ENCODE data around the gene PCNX4. TPM values are rescaled to one million over a fixed set of nuclear protein-coding genes. Genes with fewer than 3 reads are reported as not detected.

Gene PCNX4
- total RNA-seq, 1 donor from 2014 or later: 79.0 TPM

DNA sequence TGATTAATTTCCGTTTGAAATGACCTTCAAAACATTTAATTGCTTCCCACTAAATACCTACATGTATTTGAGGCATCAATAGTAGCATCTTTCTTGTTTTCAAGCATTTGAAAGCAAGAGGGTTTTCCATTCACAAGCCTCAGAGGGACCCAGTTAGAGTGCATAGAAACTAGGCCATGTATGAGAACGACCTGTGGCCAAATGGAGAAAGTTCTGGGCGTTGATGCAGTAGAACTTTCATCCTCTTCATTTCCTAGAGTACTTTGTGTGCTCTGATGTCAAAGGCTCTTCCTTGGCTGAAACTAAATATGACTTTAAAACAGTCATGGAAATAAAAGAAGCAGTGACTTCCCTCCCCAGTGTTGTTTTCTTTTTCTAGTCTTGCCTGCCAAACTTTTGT is 74.4 kb downstream of the PCNX4 start:
- DNase-seq (ENCODE audit: low spot score in 2 of 2, unreplicated experiment in 2 of 2): no peak
- peaks cover 2% of the 10 kb centered on the region for H3K27me3 Mint-ChIP-seq (ENCODE audit: low read depth)
- H3K9me3 Mint-ChIP-seq: peaks cover under 1% of the 10 kb centered on the region
- TF ChIP-seq CTCF (IDR thresholded peaks at IDR 0.05; ENCODE audit: unreplicated experiment): no peak
- H3K27ac Mint-ChIP-seq: peak overlapping the region; percentile 82
- H3K36me3 Mint-ChIP-seq: no peaks in the 10 kb centered on the region
- H3K4me3 Mint-ChIP-seq: peak overlapping the region; percentile 63
- H3K4me1 Mint-ChIP-seq: peaks cover 13% of the 10 kb centered on the region

- Mint-ChIP-seq H3K27me3 (ENCODE audit: low read depth) (peaks cover 2% of the 10 kb centered on the region), H3K4me3 (no peak overlapping the region), H3K4me1 (no peaks in the 10 kb centered on the region), H3K27ac (no peak overlapping the region), H3K9me3 (peaks cover 4% of the 10 kb centered on the region), H3K36me3 (no peaks in the 10 kb centered on the region)
- no peak for TF ChIP-seq CTCF (IDR thresholded peaks at IDR 0.05; ENCODE audit: unreplicated experiment)
- no peak for DNase-seq (ENCODE audit: low spot score in 2 of 2, unreplicated experiment in 2 of 2)
These were observed 78.0 kb downstream of the PCNX4 start for GRCh38 chr14:60169722-60170121.

GRCh38 chr14:60170948-60171347 is 79.2 kb downstream of the PCNX4 start:
- Mint-ChIP-seq H3K4me1 (no peaks in the 10 kb centered on the region), H3K27ac (no peak overlapping the region), H3K9me3 (peaks cover 4% of the 10 kb centered on the region), H3K36me3 (no peaks in the 10 kb centered on the region), H3K4me3 (no peak overlapping the region), H3K27me3 (ENCODE audit: low read depth) (peaks cover 3% of the 10 kb centered on the region)
- no peak for DNase-seq (ENCODE audit: low spot score in 2 of 2, unreplicated experiment in 2 of 2)
- TF ChIP-seq CTCF (IDR thresholded peaks at IDR 0.05; ENCODE audit: unreplicated experiment): no peak

- no peak for TF ChIP-seq CTCF (IDR thresholded peaks at IDR 0.05; ENCODE audit: unreplicated experiment)
- H3K9me3 Mint-ChIP-seq: peaks cover 4% of the 10 kb centered on the region
These were observed 80.0 kb downstream of the PCNX4 start for GRCh38 chr14:60171690-60172089.

GRCh38 chr14:60174352-60175254 is 82.9 kb downstream of the PCNX4 start:
- H3K4me1 Mint-ChIP-seq: no peaks in the 10 kb centered on the region
- H3K27ac Mint-ChIP-seq: no peak overlapping the region
- TF ChIP-seq CTCF (IDR thresholded peaks at IDR 0.05; ENCODE audit: unreplicated experiment): no peak
- H3K9me3 Mint-ChIP-seq: peaks cover 12% of the 10 kb centered on the region
- no peaks in the 10 kb centered on the region for H3K36me3 Mint-ChIP-seq
- H3K4me3 Mint-ChIP-seq: no peak overlapping the region
- peaks cover 4% of the 10 kb centered on the region for H3K27me3 Mint-ChIP-seq (ENCODE audit: low read depth)
- no peak for DNase-seq (ENCODE audit: low spot score in 2 of 2, unreplicated experiment in 2 of 2)

More at GRCh38 chr14:60171690-60172089, 80.0 kb downstream of the PCNX4 start:
- H3K4me3 Mint-ChIP-seq: no peak overlapping the region
- DNase-seq (ENCODE audit: low spot score in 2 of 2, unreplicated experiment in 2 of 2): no peak
- H3K27ac Mint-ChIP-seq: no peak overlapping the region
- no peaks in the 10 kb centered on the region for H3K4me1 Mint-ChIP-seq
- no peaks in the 10 kb centered on the region for H3K36me3 Mint-ChIP-seq
- H3K27me3 Mint-ChIP-seq (ENCODE audit: low read depth): peaks cover 5% of the 10 kb centered on the region
